ENCODE results near the gene LRCH3.
A peak's percentile ranks its signal among the peaks of the same experiment; 100 is the strongest.
"Not testable (repeated sequence)": the region's sequence is repeated elsewhere in the genome, so short reads cannot be mapped to it uniquely, and the experiment has no call there.

Gene LRCH3

GRCh38 chr3:197886052-197886451 is 95.0 kb downstream of the LRCH3 start:
- DNase-seq (ENCODE audit: low spot score): not testable (repeated sequence)

DNA sequence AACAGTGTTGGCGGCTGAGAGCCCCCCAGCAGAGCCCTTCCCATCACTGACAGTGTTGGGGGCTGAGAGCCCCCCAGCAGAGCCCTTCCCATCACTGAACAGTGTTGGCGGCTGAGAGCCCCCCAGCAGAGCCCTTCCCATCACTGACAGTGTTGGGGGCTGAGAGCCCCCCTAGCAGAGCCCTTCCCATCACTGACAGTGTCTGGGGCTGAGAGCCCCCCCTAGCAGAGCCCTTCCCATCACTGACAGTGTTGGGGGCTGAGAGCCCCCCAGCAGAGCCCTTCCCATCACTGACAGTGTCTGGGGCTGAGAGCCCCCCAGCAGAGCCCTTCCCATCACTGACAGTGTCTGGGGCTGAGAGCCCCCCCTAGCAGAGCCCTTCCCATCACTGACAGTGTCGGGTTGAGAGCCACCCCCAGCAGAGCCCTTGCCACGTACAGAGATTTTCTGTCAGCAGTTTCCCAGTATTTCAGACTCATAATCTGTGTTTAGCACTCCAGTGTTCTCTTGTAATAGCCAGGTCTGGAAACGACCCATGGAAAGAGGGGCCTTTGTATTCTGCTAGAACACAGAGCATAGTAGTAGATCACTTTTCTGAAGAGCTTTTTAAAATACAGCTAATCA is 96.5 kb downstream of the LRCH3 start:
- not testable (repeated sequence) for DNase-seq (ENCODE audit: low spot score)

DNA sequence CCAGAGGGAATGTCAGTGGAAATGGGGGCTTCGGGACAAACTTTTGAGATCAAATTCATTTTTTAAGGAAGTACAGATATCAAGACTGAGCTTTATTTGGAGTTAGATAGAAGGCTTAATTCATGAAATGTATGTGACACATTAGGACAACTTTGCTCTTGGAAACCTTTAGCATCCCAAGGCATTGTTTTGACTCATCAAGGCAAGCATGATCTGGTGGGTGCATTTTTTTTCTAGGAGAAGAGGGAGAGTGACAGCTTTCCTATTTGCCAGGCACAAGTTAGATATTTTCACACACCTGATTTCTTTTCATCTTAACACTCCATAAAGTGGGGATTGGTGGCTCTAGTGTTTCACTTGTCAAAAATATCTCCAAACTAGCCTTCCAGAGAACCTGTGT is 97.5 kb downstream of the LRCH3 start:
- no peak for DNase-seq (ENCODE audit: low spot score)

GRCh38 chr3:197889204-197889930 is 98.3 kb downstream of the LRCH3 start:
- no peak for DNase-seq (ENCODE audit: low spot score)

- DNase-seq (ENCODE audit: low spot score): no peak
Measured at GRCh38 chr3:197890693-197891092, 99.6 kb downstream of the LRCH3 start.

- no peak for DNase-seq (ENCODE audit: low spot score)
Measured at GRCh38 chr3:197892162-197892561, 101.1 kb downstream of the LRCH3 start.

- DNase-seq (ENCODE audit: low spot score): no peak
Measured at GRCh38 chr3:197896421-197896820, 105.4 kb downstream of the LRCH3 start.

GRCh38 chr3:197899833-197900478 is 108.9 kb downstream of the LRCH3 start:
- DNase-seq (ENCODE audit: low spot score): no peak

- no peak for DNase-seq (ENCODE audit: low spot score)
Measured at GRCh38 chr3:197901626-197902025, 110.6 kb downstream of the LRCH3 start.

DNA sequence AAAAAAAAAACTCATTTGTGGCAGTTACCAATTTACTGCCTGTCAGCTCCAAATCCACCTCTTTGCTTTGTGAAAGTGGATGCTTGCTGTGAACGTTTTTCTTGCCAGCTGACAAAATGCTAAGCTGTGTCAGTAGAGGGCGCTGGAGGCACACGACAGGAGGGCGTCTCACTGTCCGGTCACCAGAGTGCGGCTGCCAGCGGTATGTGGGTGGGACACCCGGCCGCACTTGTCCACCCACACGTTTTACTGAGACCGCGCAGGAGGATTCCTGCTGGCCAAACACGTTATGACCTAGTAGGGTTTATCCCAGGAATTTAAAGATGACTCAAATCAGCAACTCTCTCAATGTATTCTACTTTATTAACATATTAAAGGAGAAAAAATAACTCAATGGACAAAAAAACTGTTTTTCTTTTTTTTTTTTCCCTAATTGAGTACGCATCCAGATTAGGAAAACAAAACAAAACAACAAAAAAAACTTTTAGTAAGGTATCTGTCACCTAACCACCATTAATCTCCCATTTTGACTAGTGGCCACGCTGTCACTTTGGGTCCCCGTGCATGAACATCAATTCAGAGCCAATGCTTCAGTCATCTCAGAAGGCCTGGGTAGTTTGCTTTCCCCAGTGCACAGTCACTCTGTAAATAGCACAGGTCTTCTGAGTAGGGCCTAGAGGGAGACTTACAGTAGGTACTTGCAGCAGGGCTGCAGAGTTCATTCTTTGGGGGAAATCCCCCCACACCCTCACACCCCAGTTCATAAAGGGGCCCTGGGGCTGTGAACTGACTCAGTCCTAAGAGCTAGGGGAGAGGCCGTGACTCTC is 115.2 kb downstream of the LRCH3 start:
- DNase-seq (ENCODE audit: low spot score): peak; percentile 85

GRCh38 chr3:197906850-197907187 is 115.8 kb downstream of the LRCH3 start:
- no peak for DNase-seq (ENCODE audit: low spot score)

DNA sequence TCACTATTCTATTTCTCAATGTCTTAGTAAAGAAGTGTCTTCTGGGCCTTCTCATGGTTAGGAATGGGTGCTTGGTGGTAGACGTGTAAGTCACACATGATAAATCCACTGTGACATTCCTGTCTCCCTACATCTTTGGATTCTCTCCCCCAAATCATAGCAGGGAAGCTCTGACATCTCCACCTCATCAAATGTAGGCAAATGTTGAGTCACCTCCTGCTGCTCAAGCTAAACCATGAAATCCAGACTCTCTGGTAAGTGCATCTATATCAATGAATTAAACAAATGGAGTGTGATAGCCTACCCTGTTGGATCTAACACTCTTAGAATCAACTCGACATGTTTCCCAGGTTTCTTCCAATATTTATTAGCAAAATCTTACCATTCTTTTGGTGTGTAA is 116.1 kb downstream of the LRCH3 start:
- no peak for DNase-seq (ENCODE audit: low spot score)

DNA sequence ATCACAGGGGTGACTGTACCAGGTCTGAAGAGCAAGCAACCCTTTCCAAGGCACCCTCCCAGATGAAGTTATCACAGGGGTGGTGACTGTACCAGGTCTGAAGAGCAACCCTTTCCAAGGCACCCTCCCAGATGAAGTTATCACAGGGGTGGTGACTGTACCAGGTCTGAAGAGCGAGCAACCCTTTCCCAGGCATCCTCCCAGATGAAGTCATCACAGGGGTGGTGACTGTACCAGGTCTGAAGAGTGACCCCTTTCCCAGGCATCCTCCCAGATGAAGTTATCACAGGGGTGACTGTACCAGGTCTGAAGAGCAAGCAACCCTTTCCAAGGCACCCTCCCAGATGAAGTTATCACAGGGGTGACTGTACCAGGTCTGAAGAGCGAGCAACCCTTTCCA is 117.5 kb downstream of the LRCH3 start:
- DNase-seq (ENCODE audit: low spot score): not testable (repeated sequence)

- no peak for DNase-seq (ENCODE audit: low spot score)
Measured at GRCh38 chr3:197908957-197909701, 118.1 kb downstream of the LRCH3 start.

GRCh38 chr3:197912741-197913476 is 121.9 kb downstream of the LRCH3 start:
- DNase-seq (ENCODE audit: low spot score): no peak

DNA sequence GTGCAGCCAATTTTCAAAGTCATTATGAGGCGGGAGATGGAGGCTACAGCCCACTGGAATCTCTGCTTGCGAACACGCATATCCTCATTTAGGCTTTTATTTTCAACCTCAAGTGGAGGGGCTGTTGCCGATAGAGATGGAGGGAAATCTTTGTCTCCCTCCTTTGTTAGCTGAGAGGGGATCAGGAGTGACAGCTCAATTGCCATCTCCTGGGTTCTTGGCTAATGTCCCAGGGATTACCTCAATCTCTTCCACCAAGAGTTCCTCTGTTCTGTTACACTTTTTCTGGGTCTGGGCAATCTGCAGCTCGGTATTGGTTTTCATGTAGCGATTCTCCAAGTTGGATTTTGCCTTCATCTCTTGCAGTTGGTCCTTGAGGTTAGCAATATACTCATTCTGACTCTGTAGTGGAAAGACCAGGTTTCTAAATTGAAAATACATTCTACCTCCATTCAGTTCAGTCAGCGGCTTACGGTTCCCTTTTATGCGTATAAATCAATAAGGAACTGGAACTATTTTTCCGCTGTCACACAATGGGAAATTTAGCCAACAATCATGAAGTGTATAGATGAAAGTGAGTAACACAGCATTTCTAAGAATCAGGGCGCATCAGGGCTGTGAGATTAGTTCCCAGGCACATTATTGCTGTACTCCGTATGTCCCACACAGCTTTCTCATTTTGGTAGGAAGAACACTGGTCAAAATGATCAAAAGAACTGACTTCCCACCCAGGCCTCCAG is 122.8 kb downstream of the LRCH3 start:
- no peak for DNase-seq (ENCODE audit: low spot score)

DNA sequence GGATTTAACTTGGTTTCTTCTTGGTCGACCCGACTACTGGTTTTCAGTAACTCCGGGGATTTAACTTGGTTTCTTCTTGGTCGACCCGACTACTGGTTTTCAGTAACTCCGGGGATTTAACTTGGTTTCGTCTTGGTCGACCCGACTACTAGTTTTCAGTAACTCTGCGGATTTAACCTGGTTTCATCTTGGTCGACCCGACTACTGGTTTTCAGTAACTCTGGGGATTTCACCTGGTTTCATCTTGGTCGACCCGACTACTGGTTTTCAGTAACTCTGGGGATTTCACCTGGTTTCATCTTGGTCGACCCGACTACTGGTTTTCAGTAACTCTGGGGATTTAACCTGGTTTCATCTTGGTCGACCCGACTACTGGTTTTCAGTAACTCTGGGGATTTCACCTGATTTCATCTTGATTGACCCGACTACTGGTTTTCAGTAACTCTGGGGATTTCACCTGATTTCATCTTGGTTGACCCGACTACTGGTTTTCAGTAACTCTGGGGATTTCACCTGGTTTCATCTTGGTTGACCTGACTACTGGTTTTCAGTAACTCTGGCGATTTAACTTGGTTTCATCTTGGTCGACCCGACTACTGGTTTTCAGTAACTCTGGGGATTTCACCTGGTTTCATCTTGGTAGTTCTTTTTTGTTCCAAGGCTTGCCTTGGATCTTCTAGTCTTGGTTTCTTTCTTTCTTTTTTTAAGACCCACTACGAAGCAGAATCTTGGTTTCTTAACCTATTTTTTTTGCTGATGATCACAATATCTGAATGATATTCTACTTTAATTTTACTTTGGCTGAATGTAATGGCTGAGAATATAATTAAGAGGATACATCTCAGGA is 130.6 kb downstream of the LRCH3 start:
- not testable (repeated sequence) for DNase-seq (ENCODE audit: low spot score)

- DNase-seq (ENCODE audit: low spot score): no peak
Measured at GRCh38 chr3:197926418-197926817, 135.4 kb downstream of the LRCH3 start.

- DNase-seq (ENCODE audit: low spot score): not testable (repeated sequence)
Measured at GRCh38 chr3:197927578-197927977, 136.5 kb downstream of the LRCH3 start.
